Activated CD4-positive, alpha-beta T cell treated with anti-CD3 and anti-CD28 coated beads for 4 hours (primary cell): ENCODE data around the gene TAF3.

Experiments
- DNase-seq, 2 donors: peaks; one replicate each; pipeline ENCODE4 v3.0.0-alpha.2; 2020

Gene TAF3

DNA sequence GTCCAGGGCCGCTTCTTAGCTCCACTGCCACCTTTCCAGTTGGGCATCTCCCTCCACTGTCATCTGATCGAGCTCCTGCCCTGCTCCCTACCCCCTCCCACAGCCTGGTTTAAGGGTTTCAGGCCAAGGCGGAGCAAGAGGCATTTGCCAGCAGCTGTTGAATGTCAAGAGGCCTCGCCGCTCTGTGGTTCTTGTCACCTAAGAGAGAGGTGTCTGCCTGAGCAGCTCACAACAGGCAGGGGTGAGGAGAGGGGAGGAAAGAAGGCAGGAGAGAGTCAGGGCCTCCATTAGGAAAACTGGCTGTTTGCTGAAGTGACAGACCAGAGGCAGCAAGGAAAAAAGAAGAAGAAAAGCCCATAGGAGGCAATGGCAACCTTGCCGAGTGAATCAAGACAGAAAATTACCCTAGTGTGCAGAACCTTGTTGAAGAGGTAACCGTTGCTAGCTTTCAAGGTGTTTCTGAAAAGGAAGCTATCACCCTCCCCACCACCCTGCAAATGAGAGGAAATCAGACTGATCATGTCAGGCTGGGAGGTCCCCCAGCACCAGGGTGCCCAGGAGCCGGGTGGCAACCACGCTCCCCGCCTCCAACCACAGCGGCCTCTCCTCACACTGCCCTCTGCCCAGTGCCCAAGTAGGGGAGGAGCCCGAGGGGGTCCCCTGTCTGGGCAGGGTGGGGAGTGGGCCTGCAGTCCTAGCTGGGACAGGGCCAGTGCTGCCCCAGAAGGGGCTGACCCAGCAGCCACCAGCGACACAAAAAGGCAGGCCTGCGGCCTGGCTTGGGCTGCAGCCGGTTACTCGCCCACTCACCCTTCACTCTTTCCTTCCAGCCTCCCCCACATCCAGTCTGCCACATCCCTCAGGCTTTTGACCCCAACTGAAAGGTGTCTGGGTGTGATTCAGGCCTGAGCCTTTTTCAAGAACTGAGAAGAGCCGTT lies 243.2 kb downstream of the TAF3 start:
- no peak for DNase-seq

GRCh38 chr10:8063128-8063908 lies 245.0 kb downstream of the TAF3 start:
- DNase-seq, result no peak

DNA sequence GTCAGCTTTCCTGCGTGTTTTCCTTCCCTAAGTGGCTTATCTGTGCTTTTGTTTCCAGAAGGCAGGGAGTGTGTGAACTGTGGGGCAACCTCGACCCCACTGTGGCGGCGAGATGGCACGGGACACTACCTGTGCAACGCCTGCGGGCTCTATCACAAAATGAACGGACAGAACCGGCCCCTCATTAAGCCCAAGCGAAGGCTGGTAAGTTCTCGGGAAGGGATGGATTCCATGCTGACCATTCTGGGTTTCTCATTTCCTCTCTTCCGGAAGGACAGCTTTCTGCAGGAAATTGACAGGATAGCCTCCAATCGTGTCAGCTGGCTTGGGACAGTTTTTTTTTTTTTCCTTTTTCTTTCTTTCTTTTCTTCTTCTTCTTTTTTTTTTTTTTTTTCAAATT lies 245.6 kb downstream of the TAF3 start:
- no peak for DNase-seq

- no peak for DNase-seq
Observed at GRCh38 chr10:8064436-8064835, 246.1 kb downstream of the TAF3 start.

- DNase-seq, result no peak
Observed at GRCh38 chr10:8065651-8066050, 247.3 kb downstream of the TAF3 start.

- DNase-seq, result no peak
Observed at GRCh38 chr10:8066124-8066523, 247.8 kb downstream of the TAF3 start.
